ENCODE measurements around the gene DYRK1B.
A peak's percentile ranks its signal among the peaks of the same experiment; 100 is the strongest.

The DYRK1B gene

GRCh38 chr19:39852882-39853281 lies 18.9 kb upstream of the DYRK1B start:
- DNase-seq: no peak

GRCh38 chr19:39850892-39851291 lies 16.9 kb upstream of the DYRK1B start:
- no peak for DNase-seq

GRCh38 chr19:39848392-39848791 lies 14.4 kb upstream of the DYRK1B start:
- no peak for DNase-seq

- DNase-seq: no peak
Measured at GRCh38 chr19:39847525-39847924, 13.6 kb upstream of the DYRK1B start.

GRCh38 chr19:39846678-39847486 lies 12.9 kb upstream of the DYRK1B start:
- DNase-seq: no peak

GRCh38 chr19:39845933-39846677 lies 12.1 kb upstream of the DYRK1B start, which contains the start of gene FBL:
TSS of gene FBL (minus strand) at chr19:39846379. CDS start at chr19:39846300, 79 bp downstream.
- DNase-seq: peak; percentile 95

- DNase-seq: no peak
Measured at GRCh38 chr19:39845584-39845932, 11.6 kb upstream of the DYRK1B start.

GRCh38 chr19:39845172-39845571 lies 11.2 kb upstream of the DYRK1B start:
- no peak for DNase-seq

GRCh38 chr19:39843919-39844793 lies 10.2 kb upstream of the DYRK1B start:
- DNase-seq: peak; percentile 49

GRCh38 chr19:39842693-39843435 lies 8.9 kb upstream of the DYRK1B start:
- DNase-seq: no peak

- DNase-seq: no peak
Measured at GRCh38 chr19:39841041-39841440, 7.1 kb upstream of the DYRK1B start.

- no peak for DNase-seq
Measured at GRCh38 chr19:39840492-39840891, 6.5 kb upstream of the DYRK1B start.

GRCh38 chr19:39839678-39840327 lies 5.8 kb upstream of the DYRK1B start:
- no peak for DNase-seq

GRCh38 chr19:39838569-39838968 lies 4.6 kb upstream of the DYRK1B start:
- no peak for DNase-seq

- no peak for DNase-seq
Measured at GRCh38 chr19:39837978-39838377, 4.0 kb upstream of the DYRK1B start.

- DNase-seq: no peak
Measured at GRCh38 chr19:39834287-39834841, 402 bp upstream of the DYRK1B start.

- no peak for DNase-seq
Measured at GRCh38 chr19:39833160-39833463, 850 bp downstream of the DYRK1B start.

GRCh38 chr19:39832341-39833083 lies 1.4 kb downstream of the DYRK1B start:
- DNase-seq: no peak

GRCh38 chr19:39831679-39832078 lies 2.3 kb downstream of the DYRK1B start:
- DNase-seq: no peak

- DNase-seq: no peak
Measured at GRCh38 chr19:39830847-39831246, 3.1 kb downstream of the DYRK1B start.

- no peak for DNase-seq
Measured at GRCh38 chr19:39830406-39830805, 3.6 kb downstream of the DYRK1B start.
